HepG2 (cell line): Measurements from ENCODE around the gene RPL19. TPM values are rescaled to one million over a fixed set of nuclear protein-coding genes. Genes with fewer than 3 reads are reported as not detected.

Experiments
- BCL6 ChIP-seq: IDR thresholded peaks from 2 replicates; pipeline ENCODE4 v1.6.1; 2016; ENCODE audit warnings: missing genetic modification reagents, missing compliant biosample characterization
- DNMT1 ChIP-seq: sonication (generic); formaldehyde crosslinking; IDR thresholded peaks from 2 replicates; pipeline ENCODE4 v1.5.1; 2020; ENCODE audit warnings: mild to moderate bottlenecking, missing genetic modification reagents
- HNF4G ChIP-seq, 2 experiments: sonication (generic) in 1 of 2; formaldehyde crosslinking in 1 of 2; IDR thresholded peaks; 2 replicates each; pipeline versions ENCODE4 v1.4.0 to v1.6.1; 2011 to 2020; ENCODE audit warnings: borderline replicate concordance in 2 of 2, low read depth in 2 of 2, mild to moderate bottlenecking in 2 of 2, low read length in 1 of 2, missing genetic modification reagents in 1 of 2, moderate library complexity in 1 of 2
- KAT8 ChIP-seq: IDR thresholded peaks from 2 replicates; pipeline ENCODE4 v1.6.1; 2016; ENCODE audit warnings: missing genetic modification reagents, missing compliant biosample characterization
- KDM5B ChIP-seq: sonication (generic); formaldehyde crosslinking; IDR thresholded peaks from 2 replicates; pipeline ENCODE4 v1.4.0; 2020; ENCODE audit warnings: missing genetic modification reagents, mild to moderate bottlenecking, borderline replicate concordance
- PCBP1 ChIP-seq: fragments of 200-400 bp; formaldehyde crosslinking; IDR thresholded peaks from 2 replicates; pipeline ENCODE4 v1.6.1; 2017; ENCODE audit warnings: mild to moderate bottlenecking, low read depth, low read length, borderline replicate concordance
- RXRB ChIP-seq: IDR thresholded peaks from 2 replicates; pipeline ENCODE4 v1.6.1; 2016; ENCODE audit warnings: borderline replicate concordance, missing genetic modification reagents, missing compliant biosample characterization
- SRY ChIP-seq: sonication (generic); formaldehyde crosslinking; IDR thresholded peaks from 2 replicates; pipeline ENCODE4 v1.8.0; 2022; ENCODE audit warnings: mild to moderate bottlenecking, missing genetic modification reagents
- WIZ ChIP-seq: sonication (generic); formaldehyde crosslinking; IDR thresholded peaks from 2 replicates; pipeline ENCODE4 v1.5.1; 2020; ENCODE audit warnings: mild to moderate bottlenecking, missing genetic modification reagents
- ZNF142 ChIP-seq: sonication (generic); formaldehyde crosslinking; IDR thresholded peaks from 2 replicates; pipeline ENCODE4 v1.4.0; 2020; ENCODE audit warnings: missing genetic modification reagents
- ZNF232 ChIP-seq: sonication (generic); formaldehyde crosslinking; IDR thresholded peaks from 2 replicates; pipeline ENCODE4 v1.4.0; 2020; ENCODE audit warnings: missing genetic modification reagents, borderline replicate concordance
- ZNF768 ChIP-seq: sonication (generic); formaldehyde crosslinking; IDR thresholded peaks from 2 replicates; pipeline ENCODE4 v1.4.0; 2020; ENCODE audit warnings: missing genetic modification reagents
- polyA plus RNA-seq, 8 experiments: library from polyadenylated mRNA; depleted of rRNA in 3 of 8; stranded (reverse) in 7 of 8; unstranded in 1 of 8; fragments of >200 nt; fragmentation: Illumina TruSeq in 4 of 8; extraction: Trizol in 4 of 8; gene quantifications; 2 replicates each; pipeline versions ENCODE4 v1.2.1 to v1.2.3, GENCODE V29; 2011 to 2016; ENCODE audit warnings: low read depth in 4 of 8, missing spikeins in 1 of 8, mixed read lengths in 1 of 8; ENCODE audit not compliant: insufficient read depth in 1 of 8
- total RNA-seq, 5 experiments: library from RNA; depleted of rRNA; stranded (reverse); fragments of >200 nt; fragmentation: Illumina TruSeq; extraction: Trizol; gene quantifications; 2 replicates each; pipeline ENCODE4 v1.2.3, GENCODE V29; 2016; ENCODE audit warnings: low read depth in 1 of 5
- TF ChIP-seq, protein P1 (sequence below): sonication (generic); formaldehyde crosslinking; IDR thresholded peaks from 2 replicates; pipeline ENCODE4 v1.5.1; 2020; ENCODE audit warnings: mild to moderate bottlenecking, missing genetic modification reagents, borderline replicate concordance
- TF ChIP-seq, protein P2 (sequence below): sonication (generic); formaldehyde crosslinking; IDR thresholded peaks from 2 replicates; pipeline ENCODE4 v1.8.0; 2022; ENCODE audit warnings: mild to moderate bottlenecking, missing genetic modification reagents, borderline replicate concordance

The RPL19 gene
- total and polyA plus RNA-seq, 2 of the 13 experiments (the other 11 are each of a cell fraction or from before 2014, with no cell fraction given) = 2,522 to 2,768 TPM

DNA sequence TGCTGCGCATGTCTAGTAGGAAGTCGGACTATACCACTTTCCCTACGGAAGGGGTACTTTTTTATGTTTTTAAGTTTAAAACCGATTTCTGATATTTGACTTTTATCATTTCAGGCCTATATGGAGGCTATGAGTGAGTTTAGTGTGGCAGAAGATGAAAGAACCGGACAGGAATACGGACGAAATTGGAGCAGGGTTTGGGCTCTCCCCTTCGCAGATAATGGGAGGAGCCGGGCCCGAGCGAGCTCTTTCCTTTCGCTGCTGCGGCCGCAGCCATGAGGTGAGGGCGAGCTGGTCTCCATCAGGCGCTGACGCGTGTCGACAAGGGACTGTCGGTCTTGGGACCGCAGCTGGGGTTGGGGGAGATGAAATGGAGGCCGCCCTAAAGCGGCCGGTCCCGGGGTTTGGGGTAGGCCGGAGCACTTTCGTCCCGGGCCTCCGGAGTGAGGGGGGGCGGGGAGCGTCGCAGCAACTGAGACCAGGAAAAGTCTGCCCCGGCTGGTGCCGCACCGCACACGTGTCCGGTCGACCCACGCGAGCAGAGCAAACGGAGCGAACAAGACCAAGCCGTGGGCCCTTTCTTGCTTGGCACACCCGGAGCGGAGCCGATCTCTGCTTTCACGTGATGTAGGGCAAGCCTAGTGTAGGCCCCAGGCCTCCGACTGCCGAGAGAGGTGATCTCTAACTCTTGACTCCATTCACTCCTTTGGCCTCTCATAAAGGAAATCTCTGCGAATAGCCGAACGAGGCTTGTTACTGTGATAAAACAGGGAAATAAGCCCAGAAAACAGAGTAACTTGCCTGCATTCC, at the start of gene RPL19 (continued):
- TF ChIP-seq, protein P1, sequence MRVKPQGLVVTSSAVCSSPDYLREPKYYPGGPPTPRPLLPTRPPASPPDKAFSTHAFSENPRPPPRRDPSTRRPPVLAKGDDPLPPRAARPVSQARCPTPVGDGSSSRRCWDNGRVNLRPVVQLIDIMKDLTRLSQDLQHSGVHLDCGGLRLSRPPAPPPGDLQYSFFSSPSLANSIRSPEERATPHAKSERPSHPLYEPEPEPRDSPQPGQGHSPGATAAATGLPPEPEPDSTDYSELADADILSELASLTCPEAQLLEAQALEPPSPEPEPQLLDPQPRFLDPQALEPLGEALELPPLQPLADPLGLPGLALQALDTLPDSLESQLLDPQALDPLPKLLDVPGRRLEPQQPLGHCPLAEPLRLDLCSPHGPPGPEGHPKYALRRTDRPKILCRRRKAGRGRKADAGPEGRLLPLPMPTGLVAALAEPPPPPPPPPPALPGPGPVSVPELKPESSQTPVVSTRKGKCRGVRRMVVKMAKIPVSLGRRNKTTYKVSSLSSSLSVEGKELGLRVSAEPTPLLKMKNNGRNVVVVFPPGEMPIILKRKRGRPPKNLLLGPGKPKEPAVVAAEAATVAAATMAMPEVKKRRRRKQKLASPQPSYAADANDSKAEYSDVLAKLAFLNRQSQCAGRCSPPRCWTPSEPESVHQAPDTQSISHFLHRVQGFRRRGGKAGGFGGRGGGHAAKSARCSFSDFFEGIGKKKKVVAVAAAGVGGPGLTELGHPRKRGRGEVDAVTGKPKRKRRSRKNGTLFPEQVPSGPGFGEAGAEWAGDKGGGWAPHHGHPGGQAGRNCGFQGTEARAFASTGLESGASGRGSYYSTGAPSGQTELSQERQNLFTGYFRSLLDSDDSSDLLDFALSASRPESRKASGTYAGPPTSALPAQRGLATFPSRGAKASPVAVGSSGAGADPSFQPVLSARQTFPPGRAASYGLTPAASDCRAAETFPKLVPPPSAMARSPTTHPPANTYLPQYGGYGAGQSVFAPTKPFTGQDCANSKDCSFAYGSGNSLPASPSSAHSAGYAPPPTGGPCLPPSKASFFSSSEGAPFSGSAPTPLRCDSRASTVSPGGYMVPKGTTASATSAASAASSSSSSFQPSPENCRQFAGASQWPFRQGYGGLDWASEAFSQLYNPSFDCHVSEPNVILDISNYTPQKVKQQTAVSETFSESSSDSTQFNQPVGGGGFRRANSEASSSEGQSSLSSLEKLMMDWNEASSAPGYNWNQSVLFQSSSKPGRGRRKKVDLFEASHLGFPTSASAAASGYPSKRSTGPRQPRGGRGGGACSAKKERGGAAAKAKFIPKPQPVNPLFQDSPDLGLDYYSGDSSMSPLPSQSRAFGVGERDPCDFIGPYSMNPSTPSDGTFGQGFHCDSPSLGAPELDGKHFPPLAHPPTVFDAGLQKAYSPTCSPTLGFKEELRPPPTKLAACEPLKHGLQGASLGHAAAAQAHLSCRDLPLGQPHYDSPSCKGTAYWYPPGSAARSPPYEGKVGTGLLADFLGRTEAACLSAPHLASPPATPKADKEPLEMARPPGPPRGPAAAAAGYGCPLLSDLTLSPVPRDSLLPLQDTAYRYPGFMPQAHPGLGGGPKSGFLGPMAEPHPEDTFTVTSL = peak; percentile 11; the same call in 1 of the 2 replicates
- no peak; the same call in 1 of the 2 replicates for TF ChIP-seq RXRB (CRISPR knock-in tag)
- TF ChIP-seq HNF4G (IDR thresholded peaks at IDR 0.05; ENCODE audit: borderline replicate concordance, low read depth, low read length) = peak; percentile 23; the same call in 1 of the 2 replicates
- no peak for TF ChIP-seq HNF4G (CRISPR knock-in tag; IDR thresholded peaks at IDR 0.05; ENCODE audit: borderline replicate concordance, low read depth)
- TF ChIP-seq ZNF142 (CRISPR knock-in tag) = peak; percentile 39; the same call in 1 of the 2 replicates
- TF ChIP-seq BCL6 = no peak
- 0 out of 2 replicates have a peak, but pooled peaks have one; percentile 33 for TF ChIP-seq DNMT1 (CRISPR knock-in tag)
- TF ChIP-seq WIZ (CRISPR knock-in tag) = no peak
- peak; percentile 98 for TF ChIP-seq KDM5B (CRISPR knock-in tag)
- TF ChIP-seq, protein P2, sequence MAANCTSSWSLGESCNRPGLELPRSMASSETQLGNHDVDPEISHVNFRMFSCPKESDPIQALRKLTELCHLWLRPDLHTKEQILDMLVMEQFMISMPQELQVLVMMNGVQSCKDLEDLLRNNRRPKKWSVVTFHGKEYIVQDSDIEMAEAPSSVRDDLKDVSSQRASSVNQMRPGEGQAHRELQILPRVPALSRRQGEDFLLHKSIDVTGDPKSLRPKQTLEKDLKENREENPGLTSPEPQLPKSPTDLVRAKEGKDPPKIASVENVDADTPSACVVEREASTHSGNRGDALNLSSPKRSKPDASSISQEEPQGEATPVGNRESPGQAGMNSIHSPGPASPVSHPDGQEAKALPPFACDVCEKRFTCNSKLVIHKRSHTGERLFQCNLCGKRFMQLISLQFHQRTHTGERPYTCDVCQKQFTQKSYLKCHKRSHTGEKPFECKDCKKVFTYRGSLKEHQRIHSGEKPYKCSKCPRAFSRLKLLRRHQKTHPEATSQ (CRISPR knock-in tag) = no peak
- peak; percentile 82; the same call in 1 of the 2 replicates for TF ChIP-seq ZNF768 (CRISPR knock-in tag)
- peak; percentile 91; the same call in 1 of the 2 replicates for TF ChIP-seq PCBP1
- TF ChIP-seq KAT8 (CRISPR knock-in tag) = peak; percentile 76; the same call in 1 of the 2 replicates
- peak; percentile 67; the same call in 1 of the 2 replicates for TF ChIP-seq SRY (CRISPR knock-in tag)
- peak; percentile 84; the same call in 1 of the 2 replicates for TF ChIP-seq ZNF232 (CRISPR knock-in tag)
